GM23338 (cell line): ENCODE data around the gene ENPP5.

ENCODE experiments used
- CREB1 ChIP-seq: fragments of 250-450 bp; sonication (Bioruptor Pico); IDR thresholded peaks from 2 replicates; pipeline ENCODE4 v1.5.0; 2020; ENCODE audit warnings: low read depth, mild to moderate bottlenecking, moderate library complexity
- CTCF ChIP-seq, 2 experiments: fragments of 200-600 bp in 1 of 2; sonication (generic) in 1 of 2; conservative IDR thresholded peaks; 2 replicates each; pipeline versions ENCODE4 v1.5.1 to v1.6.1; 2016 to 2017; ENCODE audit warnings: antibody characterized with exemption in 2 of 2, low read depth in 2 of 2, mild to moderate bottlenecking in 2 of 2, moderate library complexity in 1 of 2
- ETS1 ChIP-seq: IDR thresholded peaks from 2 replicates; pipeline ENCODE4 v1.6.1; 2016; ENCODE audit warnings: antibody characterized with exemption
- EZH2 ChIP-seq: fragments of 200-600 bp; sonication (generic); IDR thresholded peaks from one replicate; pipeline ENCODE4 v1.8.0; 2017; ENCODE audit warnings: antibody characterized with exemption, mild to moderate bottlenecking, low read depth; ENCODE audit not compliant: unreplicated experiment
- EZH2phosphoT487 ChIP-seq: fragments of 200-600 bp; sonication (generic); IDR thresholded peaks from one replicate; pipeline ENCODE4 v1.8.1; 2018; ENCODE audit warnings: antibody characterized with exemption; ENCODE audit not compliant: unreplicated experiment
- JUNB ChIP-seq: IDR thresholded peaks from one replicate; pipeline ENCODE4 v1.6.1; 2016; ENCODE audit warnings: antibody characterized with exemption; ENCODE audit not compliant: unreplicated experiment
- POLR2AphosphoS5 ChIP-seq: IDR thresholded peaks from 2 replicates; pipeline ENCODE4 v1.6.1; 2016; ENCODE audit warnings: antibody characterized with exemption, low read depth
- REST ChIP-seq: IDR thresholded peaks from one replicate; pipeline ENCODE4 v1.6.1; 2018; ENCODE audit warnings: antibody characterized with exemption; ENCODE audit not compliant: unreplicated experiment
- STAT1 ChIP-seq: IDR thresholded peaks from one replicate; pipeline ENCODE4 v1.6.1; 2016; ENCODE audit warnings: antibody characterized with exemption; ENCODE audit not compliant: unreplicated experiment
- ZNF114 ChIP-seq: fragments of 250-450 bp; sonication (Bioruptor Pico); IDR thresholded peaks from 2 replicates; pipeline ENCODE4 v1.5.0; 2020; ENCODE audit warnings: mild to moderate bottlenecking, moderate library complexity
- ZNF331 ChIP-seq: fragments of 250-450 bp; sonication (Bioruptor Pico); IDR thresholded peaks from 2 replicates; pipeline ENCODE4 v1.5.0; 2020; ENCODE audit warnings: low read depth, mild to moderate bottlenecking, moderate library complexity
- ZNF462 ChIP-seq: fragments of 250-450 bp; sonication (Bioruptor Pico); IDR thresholded peaks from 2 replicates; pipeline ENCODE4 v1.5.0; 2020; ENCODE audit warnings: mild to moderate bottlenecking, moderate library complexity

GRCh38 chr6:46175446-46175845 lies 4.7 kb upstream of the ENPP5 start:
- no peak for TF ChIP-seq CTCF (conservative IDR thresholded peaks at IDR 0.05; ENCODE audit: low read depth in 2 of 2)
- no peak for TF ChIP-seq EZH2
- TF ChIP-seq POLR2AphosphoS5, result no peak
- no peak for TF ChIP-seq CREB1 (CRISPR knock-in tag)
- TF ChIP-seq REST, result no peak
- no peak for TF ChIP-seq EZH2phosphoT487
- no peak for TF ChIP-seq STAT1
- no peak for TF ChIP-seq ZNF331 (CRISPR knock-in tag)
- TF ChIP-seq ZNF462 (CRISPR knock-in tag), result no peak
- no peak for TF ChIP-seq ETS1
- TF ChIP-seq ZNF114 (CRISPR knock-in tag), result no peak
- TF ChIP-seq JUNB, result no peak
